Astrocyte (in vitro differentiated cells and primary cell): ENCODE results near the gene PELI1.

ENCODE experiments used
- EZH2 ChIP-seq: IDR thresholded peaks from 2 replicates; pipeline ENCODE4 v1.6.1; 2012; ENCODE audit warnings: mild to moderate bottlenecking, low read length, inconsistent platforms; ENCODE audit not compliant: insufficient read depth
- TF ChIP-seq, protein P1 (sequence below): IDR thresholded peaks from 2 replicates; pipeline ENCODE4 v1.5.1; 2011; ENCODE audit warnings: low read depth, mild to moderate bottlenecking, inconsistent platforms, low read length, moderate library complexity; ENCODE audit not compliant: insufficient read depth

DNA sequence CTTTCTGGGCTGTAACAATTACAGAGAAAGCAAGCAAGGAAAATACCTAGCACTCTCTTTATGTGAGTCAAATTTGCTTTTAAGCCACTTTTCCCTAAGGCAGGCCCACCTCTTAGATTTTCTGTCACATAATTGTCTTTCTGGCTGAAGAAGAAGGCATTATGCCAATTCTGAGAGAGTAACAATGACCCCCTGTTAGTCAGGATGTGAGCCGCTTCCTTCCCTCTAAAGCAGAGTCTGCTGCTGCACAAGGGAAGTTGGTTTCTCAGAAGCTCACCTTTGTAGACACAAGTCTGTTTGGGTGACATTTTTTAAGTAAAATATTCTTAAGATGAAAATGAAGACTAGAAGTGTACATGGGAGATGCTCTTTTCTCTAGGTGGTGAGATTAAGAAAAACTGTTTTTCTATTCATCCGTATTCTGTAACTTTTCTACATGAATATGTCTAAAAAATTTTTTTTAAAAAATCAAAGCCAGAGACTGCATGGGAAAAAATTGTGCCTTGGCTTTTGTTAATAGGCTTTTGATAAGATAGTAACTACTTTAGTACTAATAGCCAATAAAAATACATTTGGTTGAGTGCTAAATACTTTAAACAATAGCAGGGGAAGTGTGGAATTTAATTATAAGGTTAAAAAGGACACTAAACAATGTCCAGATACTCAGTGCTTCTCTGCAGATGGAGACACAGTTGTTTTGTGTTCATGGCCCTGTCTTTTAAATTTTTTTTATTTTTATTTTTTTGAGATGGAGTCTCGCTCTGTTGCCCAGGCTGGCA lies 91.6 kb downstream of the PELI1 start:
- TF ChIP-seq, protein P1, sequence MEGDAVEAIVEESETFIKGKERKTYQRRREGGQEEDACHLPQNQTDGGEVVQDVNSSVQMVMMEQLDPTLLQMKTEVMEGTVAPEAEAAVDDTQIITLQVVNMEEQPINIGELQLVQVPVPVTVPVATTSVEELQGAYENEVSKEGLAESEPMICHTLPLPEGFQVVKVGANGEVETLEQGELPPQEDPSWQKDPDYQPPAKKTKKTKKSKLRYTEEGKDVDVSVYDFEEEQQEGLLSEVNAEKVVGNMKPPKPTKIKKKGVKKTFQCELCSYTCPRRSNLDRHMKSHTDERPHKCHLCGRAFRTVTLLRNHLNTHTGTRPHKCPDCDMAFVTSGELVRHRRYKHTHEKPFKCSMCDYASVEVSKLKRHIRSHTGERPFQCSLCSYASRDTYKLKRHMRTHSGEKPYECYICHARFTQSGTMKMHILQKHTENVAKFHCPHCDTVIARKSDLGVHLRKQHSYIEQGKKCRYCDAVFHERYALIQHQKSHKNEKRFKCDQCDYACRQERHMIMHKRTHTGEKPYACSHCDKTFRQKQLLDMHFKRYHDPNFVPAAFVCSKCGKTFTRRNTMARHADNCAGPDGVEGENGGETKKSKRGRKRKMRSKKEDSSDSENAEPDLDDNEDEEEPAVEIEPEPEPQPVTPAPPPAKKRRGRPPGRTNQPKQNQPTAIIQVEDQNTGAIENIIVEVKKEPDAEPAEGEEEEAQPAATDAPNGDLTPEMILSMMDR = no peak
- no peak for TF ChIP-seq EZH2
